K562 (cell line): ENCODE results near the gene PGAM4. TPM values are rescaled to one million over a fixed set of nuclear protein-coding genes. Genes with fewer than 3 reads are reported as not detected.

Source experiments
- ATAC-seq: fragments of 200-7000 bp; cut with Tn5 transposase; 3 replicates; pipeline ENCODE4 v1.9.1; 2020; ENCODE audit warnings: moderate library complexity
- BruUV-seq: library from RNA; stranded (reverse); fragments of 400-500 nt; replicated peaks from 2 replicates; lab custom pipeline; 2021; lab: Mats Ljungman, UMichigan
- CTCF ChIA-PET: fragments of 300-600 bp; formaldehyde crosslinking; extraction: SDS; loops from one replicate; lab custom pipeline; 2021; ENCODE audit warnings: low intra/inter-chr PET ratio; lab: Yijun Ruan, JAX
- POLR2A ChIA-PET: fragments of 300-600, 350-650 bp; sonication (Branson Sonifier 250); formaldehyde crosslinking; extraction: SDS; loops from one replicate; lab custom pipeline; 2021; ENCODE audit warnings: antibody characterized with exemption, inconsistent platforms; lab: Yijun Ruan, JAX
- DNase-seq, 4 experiments: peaks; one replicate each; pipeline versions ENCODE4 v3.0.0 to v3.0.0-alpha.2; 2011 to 2018; ENCODE audit warnings: low spot score in 3 of 4, mixed read lengths in 3 of 4; ENCODE audit errors: extremely low read depth in 1 of 4
- FAIRE-seq: peaks from 2 replicates; lab custom pipeline; 2011; peaks lifted over from hg19 to GRCh38; lab: Jason Lieb, UNC
- H2AFZ ChIP-seq: 2 replicates; pipeline ENCODE4 v1.6.0; 2011; ENCODE audit warnings: low read depth, low read length, control low read depth, inconsistent platforms
- H3K27ac ChIP-seq: fragments of 200-600 bp; 3 replicates; pipeline ENCODE4 v1.8.0; 2011; ENCODE audit warnings: low read depth, mild to moderate bottlenecking, control low read depth, inconsistent platforms, low read length, moderate library complexity, mixed read lengths; ENCODE audit errors: extremely low read depth
- H3K27me3 ChIP-seq, 2 experiments: fragments of 300-600 bp in 1 of 2; 2 replicates in 1 of 2; 3 replicates in 1 of 2; pipeline versions ENCODE4 v1.6.0 to v1.8.0; 2011; ENCODE audit warnings: inconsistent platforms in 2 of 2, low read length in 2 of 2, mild to moderate bottlenecking in 1 of 2, mixed read lengths in 1 of 2, moderate library complexity in 1 of 2; ENCODE audit not compliant: control insufficient read depth in 2 of 2, insufficient read depth in 2 of 2
- H3K36me3 ChIP-seq: fragments of 300-600 bp; 3 replicates; pipeline ENCODE4 v1.8.0; 2011; ENCODE audit warnings: mild to moderate bottlenecking, low read length, inconsistent platforms; ENCODE audit not compliant: control insufficient read depth, insufficient read depth
- H3K4me1 ChIP-seq, 2 experiments: fragments of 200-600 bp in 1 of 2; replicated peaks in 1 of 2; 2 replicates in 1 of 2; 3 replicates in 1 of 2; pipeline versions ENCODE4 v1.5.1 to v1.8.0; 2011; ENCODE audit warnings: inconsistent platforms in 2 of 2, low read length in 2 of 2, mild to moderate bottlenecking in 1 of 2, mixed read lengths in 1 of 2, moderate library complexity in 1 of 2; ENCODE audit not compliant: control insufficient read depth in 2 of 2, insufficient read depth in 2 of 2
- H3K4me2 ChIP-seq: 2 replicates; pipeline ENCODE4 v1.6.1; 2011; ENCODE audit warnings: low read length, control low read depth, inconsistent platforms, mixed read lengths; ENCODE audit not compliant: insufficient read depth
- H3K4me3 ChIP-seq: fragments of 200-600 bp; sonication (generic), shearing (Covaris generic); 2 replicates; pipeline ENCODE4 v1.5.1; 2016; ENCODE audit warnings: control low read depth, inconsistent platforms
- H3K79me2 ChIP-seq: fragments of 200-600 bp; 3 replicates; pipeline ENCODE4 v1.8.0; 2011; ENCODE audit warnings: low read length, inconsistent platforms; ENCODE audit not compliant: control insufficient read depth, insufficient read depth
- H3K9ac ChIP-seq, 2 experiments: 2 replicates each; pipeline versions ENCODE4 v1.6.0 to v1.6.1; 2011; ENCODE audit warnings: low read depth in 2 of 2, low read length in 2 of 2, control low read depth in 1 of 2, inconsistent platforms in 1 of 2, mild to moderate bottlenecking in 1 of 2, mixed read lengths in 1 of 2; ENCODE audit not compliant: insufficient read depth in 1 of 2
- H3K9me1 ChIP-seq: one replicate; pipeline ENCODE4 v1.6.0; 2011; ENCODE audit warnings: inconsistent platforms, mild to moderate bottlenecking, low read length, moderate library complexity; ENCODE audit not compliant: control insufficient read depth, insufficient read depth
- H3K9me3 ChIP-seq: replicated peaks from 2 replicates; pipeline ENCODE4 v1.5.1; 2011; ENCODE audit warnings: low read depth, low read length, inconsistent platforms; ENCODE audit not compliant: control insufficient read depth, insufficient read depth
- H4K20me1 ChIP-seq: replicated peaks from 2 replicates; pipeline ENCODE4 v1.6.1; 2011; ENCODE audit warnings: low read length, inconsistent platforms, mixed read lengths; ENCODE audit not compliant: control insufficient read depth, insufficient read depth
- FOXJ3 ChIP-seq: sonication (generic); formaldehyde crosslinking; IDR thresholded peaks from 2 replicates; pipeline ENCODE4 v1.4.0; 2020; ENCODE audit warnings: mild to moderate bottlenecking, missing genetic modification reagents
- HDAC1 ChIP-seq, 2 experiments: fragments of 450-650 bp; IDR thresholded peaks; 2 replicates each; pipeline ENCODE4 v1.6.1; 2016 to 2017; ENCODE audit warnings: inconsistent platforms in 1 of 2, mild to moderate bottlenecking in 1 of 2, moderate library complexity in 1 of 2
- HDAC6 ChIP-seq: IDR thresholded peaks from 2 replicates; pipeline ENCODE4 v1.6.1; 2012; ENCODE audit warnings: low read depth, mild to moderate bottlenecking, control low read depth, inconsistent platforms, low read length, moderate library complexity
- MCM3 ChIP-seq: fragments of 450-650 bp; IDR thresholded peaks from 2 replicates; pipeline ENCODE4 v1.6.1; 2016
- POLR3G ChIP-seq: IDR thresholded peaks from 2 replicates; pipeline ENCODE4 v1.6.1; 2011; ENCODE audit not compliant: insufficient read length, insufficient replicate concordance; ENCODE audit errors: extremely low read depth
- TAF15 ChIP-seq: fragments of 200-400 bp; formaldehyde crosslinking; IDR thresholded peaks from 2 replicates; pipeline ENCODE4 v1.6.1; 2017; ENCODE audit warnings: mild to moderate bottlenecking, low read depth, low read length, moderate library complexity
- TCF15 ChIP-seq: fragments of 250-450 bp; sonication (Bioruptor Pico); IDR thresholded peaks from 2 replicates; pipeline ENCODE4 v1.8.0; 2022; ENCODE audit warnings: moderate library complexity, mild to moderate bottlenecking, inconsistent platforms
- ZBED1 ChIP-seq: IDR thresholded peaks from 2 replicates; pipeline ENCODE4 v1.6.1; 2014
- ZNF184 ChIP-seq: sonication (generic); formaldehyde crosslinking; IDR thresholded peaks from 2 replicates; pipeline ENCODE4 v1.5.0; 2020; ENCODE audit warnings: missing genetic modification reagents
- ZNF785 ChIP-seq: fragments of 250-450 bp; sonication (Bioruptor Pico); IDR thresholded peaks from 2 replicates; pipeline ENCODE4 v1.4.0; 2020; ENCODE audit warnings: mild to moderate bottlenecking
- WGBS: fragments of 100-300 bp; shearing (Covaris generic); methylation state at CpG from one replicate; pipeline ENCODE4 v1.1.6; 2016; ENCODE audit warnings: low coverage, mixed read lengths; ENCODE audit not compliant: insufficient coverage; ENCODE audit errors: missing lambda C conversion rate; 5-methylcytosine and 5-hydroxymethylcytosine counted together
- in situ Hi-C: fragments of 300-500 bp; cut with MboI; formaldehyde crosslinking; loops from 4 replicates; pipeline ENCODE4 v1.15.0; 2018; ENCODE audit warnings: inconsistent platforms, mixed read lengths
- intact Hi-C: fragments of 100-400 bp; cut with micrococcal nuclease; formaldehyde crosslinking; loops from 2 replicates; pipeline ENCODE4 v1.14.2; 2022
- polyA plus RNA-seq, 8 experiments: library from polyadenylated mRNA; depleted of rRNA in 4 of 8; stranded (reverse) in 5 of 8; unstranded in 3 of 8; fragments of >200 nt; fragmentation: Nextera tagmentation in 2 of 8; fragmentation: Illumina TruSeq in 1 of 8; extraction: Ambion mirVana in 2 of 8; extraction: Trizol in 1 of 8; gene quantifications; 2 replicates each; pipeline versions ENCODE4 v1.2.1 to v1.2.3, GENCODE V29; 2011 to 2014; ENCODE audit warnings: inconsistent platforms in 1 of 8, missing spikeins in 1 of 8
- total RNA-seq, 7 experiments: library from RNA; depleted of rRNA in 6 of 7; stranded (reverse); fragments of >200 nt in 6 of 7; fragmentation: Illumina TruSeq in 2 of 7; extraction: Trizol in 2 of 7; gene quantifications; 2 replicates each; pipeline versions ENCODE4 v1.2.1 to v1.2.3, GENCODE V29; 2011 to 2021; ENCODE audit warnings: low replicate concordance in 1 of 7

The PGAM4 gene
- total and polyA plus RNA-seq, 9 of the 15 experiments (the other 6 are each of a cell fraction or from before 2014, with no cell fraction given): 0.55 to 0.75 TPM; not detected in 7

DNA sequence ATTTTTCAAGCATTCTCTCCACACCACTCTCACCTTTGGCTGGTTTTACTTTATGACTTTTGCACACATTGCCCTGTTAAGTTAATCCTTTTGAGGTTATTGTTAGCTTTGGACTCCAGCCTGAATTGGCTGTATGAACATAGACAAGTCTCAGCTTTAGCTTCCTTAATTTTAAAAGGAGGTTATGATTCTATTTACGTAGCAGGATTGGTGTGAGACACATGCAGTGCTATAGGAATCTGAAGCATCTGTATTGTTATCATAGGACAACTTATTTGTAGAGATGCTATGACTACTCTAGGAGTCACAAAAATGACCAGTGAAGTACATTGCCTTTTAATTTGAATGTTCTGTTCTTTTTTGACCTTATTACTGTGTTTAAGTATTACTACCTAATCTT is 15.7 kb downstream of the PGAM4 start:
- BruUV-seq: no TSS peak
- peak overlapping the region; percentile 34 for H3K27ac ChIP-seq
- POLR2A ChIA-PET: interaction anchor here (1.0 to 1.3 kb wide), 4 partner anchors 9 to 35 kb away, joined by 3 to 4 read pairs (median 3); no protein-coding TSS in a partner anchor
- no peak overlapping the region for H2AFZ ChIP-seq
- peaks cover 81% of the 10 kb centered on the region for H3K79me2 ChIP-seq
- in situ Hi-C loops (no loop called here), intact Hi-C loops (loop anchor here (5.0 kb wide), 1 partner anchor 36 kb away; no protein-coding TSS in a partner anchor)
- TF ChIP-seq MCM3 (no peak), ZNF785 (CRISPR knock-in tag) (no peak), TCF15 (CRISPR knock-in tag) (no peak), FOXJ3 (no peak), HDAC1 (IDR thresholded peaks at IDR 0.05) (no peak), ZNF184 (CRISPR knock-in tag) (no peak), TAF15 (no peak), HDAC6 (no peak), ZBED1 (no peak), POLR3G (no peak)
- TF ChIP-seq, all 486 proteins: peak for 0
- Histone ChIP-seq H3K9ac (no peak overlapping the region), H4K20me1 (no peaks in the 10 kb centered on the region), H3K36me3 (no peaks in the 10 kb centered on the region), H3K4me2 (peak overlapping the region; percentile 15; the same call in 1 of the 2 replicates), H3K4me1 (no peaks in the 10 kb centered on the region; a peak in 1 of 5 replicates), H3K4me3 (no peak overlapping the region), H3K9me1 (no peaks in the 10 kb centered on the region), H3K9me3 (no peaks in the 10 kb centered on the region; the same call in 1 of the 2 replicates), H3K27me3 (no peaks in the 10 kb centered on the region)
- ATAC-seq: peak; percentile 56
- FAIRE-seq: peak; percentile 56
- CTCF ChIA-PET: interaction anchor here (0.6 kb wide), 1 partner anchor 213 kb away, joined by 3 read pairs; no protein-coding TSS in a partner anchor
- 14% methylated on average over 1 of the region's 1 CpG for WGBS
- DNase-seq: no peak
